ENCODE results near the gene DLL4. TPM values are rescaled to one million over a fixed set of nuclear protein-coding genes. Genes with fewer than 3 reads are reported as not detected.

DLL4 gene
- total and polyA plus RNA-seq, 4 donors, result 11.8 to 31.8 (median 17.1) TPM

- 4% methylated on average over 55 of the region's 55 CpGs for WGBS, 2 donors
- H3K27ac ChIP-seq (ENCODE audit: low read depth in 1 of 2, low read length in 1 of 2), result peak within 1 kb of the TSS; percentile 84 to 95
- peak within 1 kb of the TSS; percentile 65 to 89 for H3K9ac ChIP-seq (ENCODE audit: insufficient read depth in 1 of 2, low read length in 2 of 2)
- peaks cover 0 to 13% (median 8%) of the 10 kb centered on the region in 4 donors for H3K36me3 ChIP-seq (ENCODE audit: control insufficient read depth in 4 of 4, insufficient read depth in 4 of 4, low read length in 4 of 4)
- TF ChIP-seq CTCF (IDR thresholded peaks at IDR 0.05; ENCODE audit: control extremely low read depth, extremely low read depth), result peak; percentile 97
- ATAC-seq (ENCODE audit: insufficient read depth, low FRiP score) (peak; percentile 98), DNase-seq (peak; percentile 98 to 99 (median 99))
- peaks cover 0 to 17% (median 6%) of the 10 kb centered on the region in 5 donors for H3K4me1 ChIP-seq (ENCODE audit: control insufficient read depth in 5 of 5, insufficient read depth in 5 of 5, low read length in 5 of 5)
- no peaks in the 10 kb centered on the region for H3K27me3 ChIP-seq (ENCODE audit: control insufficient read depth in 3 of 3, insufficient read depth in 3 of 3, low read length in 2 of 3)
- H3K9me3 ChIP-seq (ENCODE audit: control insufficient read depth in 4 of 4, insufficient read depth in 3 of 4, low read length in 3 of 4), result no peaks in the 10 kb centered on the region
- H3K4me3 ChIP-seq, result peak within 1 kb of the TSS; percentile 89
Observed at GRCh38 chr15:40893733-40894680, 35.1 kb upstream of the DLL4 start, which contains the start of gene VPS18. VPS18 (plus strand) TSS chr15:40894450; CDS start chr15:40894769, 319 bp downstream.

DNA sequence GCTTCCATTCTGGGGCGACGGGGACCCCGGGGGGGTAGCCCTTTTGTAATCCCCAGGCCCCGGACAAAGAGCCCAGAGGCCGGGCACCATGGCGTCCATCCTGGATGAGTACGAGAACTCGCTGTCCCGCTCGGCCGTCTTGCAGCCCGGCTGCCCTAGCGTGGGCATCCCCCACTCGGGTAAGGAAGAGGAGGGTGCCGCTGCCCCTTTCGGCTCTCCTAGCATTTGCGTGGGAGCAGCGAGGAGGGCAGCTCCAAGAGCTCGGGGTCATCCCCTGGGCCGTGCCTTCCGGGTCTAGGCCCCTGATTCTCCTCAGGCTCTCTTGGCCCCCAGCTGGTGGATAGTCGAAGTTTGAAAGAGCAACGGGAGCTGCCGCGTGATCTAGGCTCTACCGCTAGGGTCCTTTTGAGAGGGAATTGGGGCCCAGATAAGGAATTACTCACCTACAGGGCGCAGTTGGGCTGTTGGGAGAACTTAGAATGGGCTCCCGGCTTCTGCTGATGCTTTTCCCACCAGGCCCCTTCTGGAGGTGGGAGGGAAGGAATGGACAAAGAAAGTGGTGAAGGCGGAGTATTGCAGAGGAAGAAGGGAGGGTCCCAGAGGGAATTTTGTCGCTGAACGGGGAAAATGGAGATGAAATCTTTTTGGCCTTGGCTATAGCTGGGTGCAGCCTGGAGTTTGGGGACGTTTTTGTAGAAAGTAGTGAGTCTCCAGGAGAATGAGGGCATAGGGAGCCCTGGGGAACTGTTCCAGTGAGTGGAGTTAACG, 34.3 kb upstream of the DLL4 start:
- DNase-seq, result peak; percentile 65 to 78 (median 72)
- no peak for TF ChIP-seq CTCF (IDR thresholded peaks at IDR 0.05; ENCODE audit: control extremely low read depth, extremely low read depth)
- Histone ChIP-seq H3K36me3 (ENCODE audit: control insufficient read depth in 4 of 4, insufficient read depth in 4 of 4, low read length in 4 of 4) (peaks cover 0 to 18% (median 14%) of the 10 kb centered on the region in 4 donors), H3K9ac (ENCODE audit: insufficient read depth in 1 of 2, low read length in 2 of 2) (peak overlapping the region; percentile 65 to 79), H3K27ac (ENCODE audit: low read depth in 1 of 2, low read length in 1 of 2) (peak overlapping the region; percentile 84 to 95), H3K9me3 (ENCODE audit: control insufficient read depth in 4 of 4, insufficient read depth in 3 of 4, low read length in 3 of 4) (no peaks in the 10 kb centered on the region), H3K4me1 (ENCODE audit: control insufficient read depth in 5 of 5, insufficient read depth in 5 of 5, low read length in 5 of 5) (peaks cover 0 to 17% (median 6%) of the 10 kb centered on the region in 5 donors), H3K4me3 (peak overlapping the region; percentile 89), H3K27me3 (ENCODE audit: control insufficient read depth in 3 of 3, insufficient read depth in 3 of 3, low read length in 2 of 3) (no peaks in the 10 kb centered on the region)
- ATAC-seq (ENCODE audit: insufficient read depth, low FRiP score), result peak; percentile 32
- WGBS, 2 donors, result 2% methylated on average over 31 to 33 of the region's 33 CpGs

DNA sequence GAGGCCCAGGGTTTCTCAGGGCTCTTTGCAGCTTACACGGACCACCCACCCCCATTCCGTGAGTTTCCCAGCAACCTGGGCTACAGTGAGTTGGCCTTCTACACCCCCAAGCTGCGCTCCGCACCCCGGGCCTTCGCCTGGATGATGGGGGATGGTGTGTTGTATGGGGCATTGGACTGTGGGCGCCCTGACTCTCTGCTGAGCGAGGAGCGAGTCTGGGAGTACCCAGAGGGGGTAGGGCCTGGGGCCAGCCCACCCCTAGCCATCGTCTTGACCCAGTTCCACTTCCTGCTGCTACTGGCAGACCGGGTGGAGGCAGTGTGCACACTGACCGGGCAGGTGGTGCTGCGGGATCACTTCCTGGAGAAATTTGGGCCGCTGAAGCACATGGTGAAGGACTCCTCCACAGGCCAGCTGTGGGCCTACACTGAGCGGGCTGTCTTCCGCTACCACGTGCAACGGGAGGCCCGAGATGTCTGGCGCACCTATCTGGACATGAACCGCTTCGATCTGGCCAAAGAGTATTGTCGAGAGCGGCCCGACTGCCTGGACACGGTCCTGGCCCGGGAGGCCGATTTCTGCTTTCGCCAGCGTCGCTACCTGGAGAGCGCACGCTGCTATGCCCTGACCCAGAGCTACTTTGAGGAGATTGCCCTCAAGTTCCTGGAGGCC, 29.5 kb upstream of the DLL4 start:
- ATAC-seq (ENCODE audit: insufficient read depth, low FRiP score) (no peak), DNase-seq (no peak)
- Histone ChIP-seq H3K4me1 (ENCODE audit: control insufficient read depth in 5 of 5, insufficient read depth in 5 of 5, low read length in 5 of 5) (peaks cover 3 to 11% (median 6%) of the 10 kb centered on the region in 5 donors), H3K27ac (ENCODE audit: low read depth in 1 of 2, low read length in 1 of 2) (no peak overlapping the region), H3K4me3 (no peak overlapping the region), H3K27me3 (ENCODE audit: control insufficient read depth in 3 of 3, insufficient read depth in 3 of 3, low read length in 2 of 3) (no peaks in the 10 kb centered on the region), H3K9ac (ENCODE audit: insufficient read depth in 1 of 2, low read length in 2 of 2) (no peak overlapping the region), H3K36me3 (ENCODE audit: control insufficient read depth in 4 of 4, insufficient read depth in 4 of 4, low read length in 4 of 4) (peaks cover 19 to 44% (median 35%) of the 10 kb centered on the region in 4 donors), H3K9me3 (ENCODE audit: control insufficient read depth in 4 of 4, insufficient read depth in 3 of 4, low read length in 3 of 4) (no peaks in the 10 kb centered on the region)
- TF ChIP-seq CTCF (IDR thresholded peaks at IDR 0.05; ENCODE audit: control extremely low read depth, extremely low read depth), result no peak
- 90 to 93% methylated on average over 33 of the region's 33 CpGs for WGBS, 2 donors

Data from lung (tissue), 12 donors.